PC-3 (cell line): ENCODE results near the gene NPHP1.

Source experiments
- EZH2phosphoT487 ChIP-seq: fragments of 300-600 bp; sonication (generic); IDR thresholded peaks from 2 replicates; pipeline ENCODE4 v1.6.1; 2018; ENCODE audit warnings: mild to moderate bottlenecking, antibody characterized with exemption, low read length, borderline replicate concordance
- TF ChIP-seq, protein P1 (sequence below): fragments of 300-600 bp; sonication (generic); conservative IDR thresholded peaks from 2 replicates; pipeline ENCODE4 v1.5.1; 2017; ENCODE audit warnings: antibody characterized with exemption, low read depth, mild to moderate bottlenecking, low read length

DNA sequence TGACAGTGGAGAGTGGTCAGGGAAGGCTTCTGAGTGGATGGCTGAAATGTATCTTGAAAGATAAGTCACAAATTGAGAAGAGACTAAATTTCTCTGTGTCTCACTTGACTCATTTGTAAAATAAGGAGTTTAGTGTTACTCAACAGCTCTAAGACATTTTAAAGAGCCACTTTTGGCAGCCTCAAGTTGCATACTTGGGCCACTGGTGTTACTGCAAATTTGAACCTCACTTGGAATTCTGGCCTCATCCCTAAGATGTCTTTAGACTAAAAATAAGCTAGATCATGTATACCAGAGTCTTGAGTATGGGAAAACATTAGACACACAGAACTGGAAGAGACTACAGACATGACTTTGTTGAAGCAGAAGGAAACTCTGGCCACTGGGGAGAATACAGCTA lies 12.0 kb upstream of the NPHP1 start:
- TF ChIP-seq, protein P1, sequence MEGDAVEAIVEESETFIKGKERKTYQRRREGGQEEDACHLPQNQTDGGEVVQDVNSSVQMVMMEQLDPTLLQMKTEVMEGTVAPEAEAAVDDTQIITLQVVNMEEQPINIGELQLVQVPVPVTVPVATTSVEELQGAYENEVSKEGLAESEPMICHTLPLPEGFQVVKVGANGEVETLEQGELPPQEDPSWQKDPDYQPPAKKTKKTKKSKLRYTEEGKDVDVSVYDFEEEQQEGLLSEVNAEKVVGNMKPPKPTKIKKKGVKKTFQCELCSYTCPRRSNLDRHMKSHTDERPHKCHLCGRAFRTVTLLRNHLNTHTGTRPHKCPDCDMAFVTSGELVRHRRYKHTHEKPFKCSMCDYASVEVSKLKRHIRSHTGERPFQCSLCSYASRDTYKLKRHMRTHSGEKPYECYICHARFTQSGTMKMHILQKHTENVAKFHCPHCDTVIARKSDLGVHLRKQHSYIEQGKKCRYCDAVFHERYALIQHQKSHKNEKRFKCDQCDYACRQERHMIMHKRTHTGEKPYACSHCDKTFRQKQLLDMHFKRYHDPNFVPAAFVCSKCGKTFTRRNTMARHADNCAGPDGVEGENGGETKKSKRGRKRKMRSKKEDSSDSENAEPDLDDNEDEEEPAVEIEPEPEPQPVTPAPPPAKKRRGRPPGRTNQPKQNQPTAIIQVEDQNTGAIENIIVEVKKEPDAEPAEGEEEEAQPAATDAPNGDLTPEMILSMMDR, result no peak
- no peak for TF ChIP-seq EZH2phosphoT487
